Stimulated activated CD8-positive, alpha-beta memory T cell treated with anti-CD3 and anti-CD28 coated beads, Interleukin-7, amount 100 ng/mL, for 24 hours (primary cell): ENCODE results near the gene TULP3.

ENCODE experiments used
- DNase-seq: peaks from one replicate; pipeline ENCODE4 v3.0.0-alpha.2; 2020; ENCODE audit warnings: low read depth

Gene TULP3

GRCh38 chr12:2877047-2877952 lies 13.4 kb upstream of the TULP3 start, which contains the start of the genes FOXM1 and RHNO1:
TSS of gene FOXM1 (minus strand) at chr12:2877174. CDS start at chr12:2874478, 2,696 bp downstream.
TSS of gene RHNO1 (plus strand) at chr12:2877223. CDS start at chr12:2885367, 8,144 bp downstream.
- peak; percentile 72 for DNase-seq

- no peak for DNase-seq
These were observed 12.5 kb upstream of the TULP3 start for GRCh38 chr12:2877953-2878732.

GRCh38 chr12:2879853-2880252 lies 10.8 kb upstream of the TULP3 start:
- DNase-seq = no peak

DNA sequence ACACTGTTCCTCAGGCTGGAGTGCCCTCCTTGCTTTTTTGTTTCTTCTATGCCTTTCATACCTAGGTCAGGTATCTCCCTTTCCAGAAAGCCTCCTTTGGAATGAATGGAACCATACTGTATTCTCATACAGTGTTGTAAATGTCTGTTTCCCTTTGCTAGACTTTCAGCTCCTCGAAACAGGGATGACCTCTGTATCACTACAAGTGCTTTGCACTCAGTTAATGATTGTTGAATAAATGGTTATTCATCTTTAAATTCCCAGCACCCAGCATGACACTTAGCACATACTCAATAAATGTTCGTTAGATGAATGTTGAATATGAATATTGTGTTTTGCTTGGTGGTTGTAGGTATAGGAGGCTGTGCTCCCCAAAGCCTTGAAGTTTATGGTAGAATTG lies 5.9 kb upstream of the TULP3 start:
- DNase-seq = no peak

- DNase-seq = no peak
These were observed 3.8 kb upstream of the TULP3 start for GRCh38 chr12:2886768-2887450.

- DNase-seq = no peak
These were observed 697 bp upstream of the TULP3 start for GRCh38 chr12:2890001-2890387.

DNA sequence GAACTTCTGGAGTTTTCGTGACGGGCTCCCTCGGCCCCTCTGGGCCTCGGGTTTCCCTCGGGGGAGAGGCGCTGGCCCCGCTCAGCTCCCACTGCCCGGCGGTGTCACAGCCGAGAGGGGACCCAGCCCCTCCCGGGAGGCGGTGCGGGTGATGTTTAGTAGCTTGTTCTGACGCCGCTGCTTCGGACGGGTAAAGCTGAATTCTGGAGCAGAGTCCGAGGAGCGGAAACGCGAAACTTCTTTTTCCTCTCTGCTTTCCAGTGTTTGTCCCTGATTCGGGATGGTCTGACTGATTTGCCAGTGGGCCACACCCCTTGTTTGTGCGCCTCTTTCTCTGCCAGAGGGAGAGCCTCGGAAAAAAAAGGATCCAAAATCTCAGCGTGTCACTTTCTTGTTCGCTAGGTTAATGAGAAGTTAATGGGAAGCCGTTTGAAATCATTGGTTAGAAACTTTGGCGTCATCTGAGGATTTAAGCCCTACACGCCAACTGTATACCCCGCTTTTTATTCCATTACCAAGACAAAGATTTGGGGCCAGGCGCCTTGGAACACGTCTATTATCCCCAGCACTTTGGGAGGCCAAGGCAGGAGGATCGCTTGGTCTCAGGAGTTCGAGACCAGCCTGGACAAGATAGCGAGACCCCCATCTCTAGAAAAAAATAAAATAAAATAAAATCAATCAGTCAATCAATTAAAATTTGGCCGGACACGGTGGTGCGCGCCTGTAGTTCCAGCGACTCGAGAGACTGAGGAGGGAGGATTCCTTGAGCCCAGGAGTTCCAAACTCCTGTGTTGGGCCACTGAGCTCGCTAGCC lies 756 bp downstream of the TULP3 start:
- DNase-seq = no peak

- no peak for DNase-seq
These were observed 1.6 kb downstream of the TULP3 start for GRCh38 chr12:2892246-2892645.

DNA sequence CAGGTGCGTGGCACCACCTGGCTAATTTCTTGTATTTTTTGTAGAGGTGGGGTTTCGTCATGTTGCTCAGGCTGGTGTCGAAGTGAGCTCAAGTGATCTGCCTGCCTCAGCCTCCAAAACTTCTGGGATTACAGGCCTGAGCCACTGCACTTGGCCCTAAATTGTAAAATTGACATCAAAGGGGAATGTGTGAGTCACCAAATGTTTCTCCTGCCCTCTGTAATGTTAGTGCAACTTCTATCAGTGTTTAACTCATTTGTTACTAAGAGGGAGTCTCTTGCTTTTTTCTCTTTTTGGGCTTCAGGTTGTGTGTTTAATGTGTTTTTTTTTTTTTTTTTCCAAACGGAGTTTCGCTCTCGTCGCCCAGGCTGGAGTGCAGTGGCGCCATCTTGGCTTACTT lies 2.3 kb downstream of the TULP3 start:
- no peak for DNase-seq

DNA sequence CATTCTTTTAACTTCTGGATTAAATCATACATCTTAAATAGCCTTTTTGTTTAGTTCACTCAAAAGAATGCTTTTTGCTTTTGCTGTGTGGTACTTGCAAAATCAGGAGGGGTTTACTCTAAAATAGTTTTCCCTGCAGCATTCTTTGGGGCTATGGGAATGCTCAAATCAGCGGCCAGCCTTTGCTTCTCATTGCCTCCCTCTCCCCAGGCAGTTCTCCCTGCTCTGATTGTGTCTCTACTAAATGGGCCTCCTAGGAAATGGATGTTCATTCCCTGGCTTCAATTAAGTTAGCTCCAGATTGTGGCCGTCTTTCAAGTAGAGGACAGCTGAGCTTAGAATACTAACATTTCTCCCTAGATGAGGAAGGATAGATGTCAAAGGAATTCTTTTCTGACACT lies 4.4 kb downstream of the TULP3 start:
- DNase-seq = no peak

- DNase-seq = no peak
These were observed 4.8 kb downstream of the TULP3 start for GRCh38 chr12:2895511-2895910.

DNA sequence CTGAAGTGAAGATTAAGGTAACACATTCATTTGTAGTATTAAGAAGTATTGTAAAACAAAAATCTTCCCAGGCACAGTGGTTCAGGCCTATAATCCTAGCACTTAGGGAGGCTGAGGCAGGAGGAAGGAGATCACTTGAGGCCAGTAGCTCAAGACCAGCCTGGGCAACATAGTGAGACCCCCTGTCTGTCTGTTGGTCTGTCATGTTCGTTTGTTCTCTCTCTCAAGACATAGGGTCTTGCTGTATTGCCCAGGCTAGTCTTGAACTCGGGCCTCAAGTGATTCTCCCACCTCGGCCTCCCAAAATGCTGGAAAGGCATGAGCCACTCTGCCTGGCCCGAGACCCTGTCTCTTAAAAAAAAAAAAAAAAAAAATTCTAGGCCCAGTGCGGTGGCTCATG lies 6.7 kb downstream of the TULP3 start:
- DNase-seq = no peak

DNA sequence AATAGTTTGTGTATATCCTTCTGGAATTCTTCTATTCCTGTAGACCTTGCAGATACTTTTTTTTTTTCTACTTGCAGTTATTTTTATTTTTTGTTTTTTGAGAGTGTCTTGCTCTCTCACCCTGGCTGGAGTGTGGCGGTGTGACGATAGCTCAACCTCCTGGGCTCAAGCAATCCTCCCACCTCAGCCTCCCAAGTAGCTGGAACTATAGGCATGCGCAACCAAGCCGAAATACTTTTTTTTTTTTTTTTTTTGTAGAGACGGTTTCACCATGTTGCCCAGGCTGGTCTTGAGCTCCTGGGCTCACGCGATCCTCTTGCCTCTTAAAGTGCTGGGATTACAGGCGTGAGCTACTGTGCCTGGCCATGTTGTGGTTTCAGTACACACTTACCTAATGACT lies 10.0 kb downstream of the TULP3 start:
- DNase-seq = no peak

DNA sequence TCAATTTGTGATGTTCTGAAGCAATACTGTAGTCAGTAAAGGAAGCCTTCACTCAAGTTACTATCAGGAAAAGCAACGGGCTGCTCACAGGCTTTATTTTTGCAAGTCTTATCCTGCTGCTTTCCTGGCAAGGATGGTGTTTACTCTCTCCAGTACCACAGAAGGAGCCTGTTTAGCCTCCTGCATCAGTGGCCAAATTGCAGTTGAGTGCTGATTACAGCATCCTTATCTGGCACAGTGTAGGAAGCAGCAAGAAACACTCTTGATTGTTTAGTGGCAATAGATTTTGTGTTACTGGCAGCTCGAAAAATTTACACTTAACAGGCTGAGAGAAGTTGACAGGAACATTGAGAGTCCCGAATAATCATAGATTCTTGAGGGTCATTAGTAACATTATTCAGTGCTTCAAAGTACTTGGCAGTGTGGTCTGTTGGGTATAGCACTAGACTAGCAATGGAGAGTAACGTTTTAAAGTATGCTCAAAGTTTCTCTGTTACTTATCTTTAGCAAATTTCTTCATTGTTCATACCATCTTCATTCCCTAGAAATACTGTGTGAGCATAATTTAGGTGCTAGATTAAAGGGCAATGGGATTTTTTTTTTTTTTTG lies 11.7 kb downstream of the TULP3 start:
- no peak for DNase-seq

DNA sequence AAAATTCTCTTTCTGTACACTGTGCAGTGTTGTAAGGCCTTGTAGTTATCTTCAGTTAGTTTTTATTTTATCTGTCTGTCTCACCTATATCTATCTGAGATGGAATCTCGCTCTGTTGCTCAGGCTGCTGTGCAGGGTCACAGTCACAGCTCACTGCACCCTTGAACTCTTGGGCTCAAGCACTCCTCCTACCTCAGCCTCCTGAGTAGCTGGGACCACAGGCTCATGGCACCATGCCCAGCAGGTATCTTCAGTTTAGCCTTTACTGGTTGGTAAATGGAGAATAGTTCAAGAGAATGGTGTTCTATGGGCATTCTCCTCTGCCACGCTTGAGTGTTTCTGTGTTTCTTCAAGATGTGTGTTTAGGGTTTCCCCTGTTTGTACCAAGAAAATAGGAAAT lies 13.6 kb downstream of the TULP3 start:
- no peak for DNase-seq

GRCh38 chr12:2912216-2912575 lies 21.5 kb downstream of the TULP3 start:
- no peak for DNase-seq

DNA sequence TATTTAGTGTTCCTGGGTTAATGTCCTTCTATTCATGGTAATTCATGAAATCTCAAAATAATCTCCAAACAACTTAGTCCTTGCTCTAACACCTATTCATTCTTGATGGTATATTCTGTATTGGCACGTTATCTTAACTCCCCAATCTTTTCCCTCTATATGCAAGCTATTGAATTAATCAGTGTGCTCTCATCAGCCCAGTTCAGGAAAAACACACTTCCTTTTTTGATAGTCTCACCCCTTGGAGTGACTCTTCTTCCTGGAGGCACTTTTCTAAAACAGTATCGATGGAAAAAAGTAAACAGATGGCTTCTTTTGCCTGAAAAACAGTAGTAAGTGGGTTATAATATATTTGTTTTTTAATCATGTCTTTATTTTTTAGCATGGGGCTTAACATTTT lies 28.6 kb downstream of the TULP3 start:
- DNase-seq = no peak

DNA sequence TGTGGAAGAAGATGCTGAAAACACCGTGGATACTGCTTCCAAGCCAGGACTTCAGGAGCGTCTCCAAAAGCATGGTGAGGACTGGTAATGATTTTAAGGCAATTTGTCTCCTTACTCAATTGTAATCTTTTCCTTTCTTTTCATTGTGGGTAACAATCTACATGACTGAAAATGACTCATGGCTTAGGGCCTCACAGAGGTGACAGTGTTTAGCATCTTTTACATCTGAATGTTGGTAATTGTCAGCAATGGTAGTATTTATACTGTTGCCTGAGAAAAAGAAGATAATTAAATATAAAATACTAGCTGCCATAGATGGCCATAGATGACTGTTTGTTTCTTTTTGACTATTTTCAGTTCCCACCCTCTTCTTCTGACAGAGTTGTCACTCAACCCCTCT lies 31.6 kb downstream of the TULP3 start:
- DNase-seq = no peak

DNA sequence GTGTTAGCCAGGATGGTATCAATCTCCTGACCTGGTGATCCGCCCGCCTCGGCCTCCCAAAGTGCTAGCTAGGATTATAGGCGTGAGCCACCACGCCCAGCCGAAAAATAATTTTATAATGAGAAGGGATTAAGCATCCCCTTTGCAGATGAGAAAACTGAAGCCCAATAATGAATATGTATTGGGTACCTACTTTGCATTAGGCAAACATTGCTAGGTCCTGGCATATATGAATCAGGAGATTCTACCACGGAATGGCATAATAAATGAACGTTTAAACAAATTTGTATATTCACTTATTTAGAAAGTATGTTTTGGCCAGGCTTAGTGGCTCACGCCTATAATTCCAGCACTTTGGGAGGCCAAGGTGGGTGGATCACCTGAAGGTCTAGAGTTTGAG lies 32.4 kb downstream of the TULP3 start:
- DNase-seq = no peak

DNA sequence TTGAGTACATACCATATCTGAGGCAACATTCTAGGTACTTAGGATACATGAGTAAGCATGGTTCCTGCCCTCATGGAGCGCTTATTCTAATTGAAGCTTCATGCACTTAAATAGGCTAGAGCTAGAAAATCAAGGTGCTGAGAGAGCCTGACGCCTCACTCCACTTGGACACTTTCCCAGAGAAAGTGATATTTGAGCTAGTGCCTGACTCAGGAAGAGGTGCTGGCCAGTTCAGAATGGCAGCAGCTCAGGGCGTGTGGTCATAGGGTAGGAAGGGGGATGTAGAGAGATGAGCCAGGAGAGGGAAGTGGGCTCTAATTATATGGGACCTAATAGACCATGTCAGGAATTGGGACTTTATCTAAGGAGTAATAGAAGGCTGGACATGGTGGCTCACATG lies 33.3 kb downstream of the TULP3 start:
- no peak for DNase-seq

DNA sequence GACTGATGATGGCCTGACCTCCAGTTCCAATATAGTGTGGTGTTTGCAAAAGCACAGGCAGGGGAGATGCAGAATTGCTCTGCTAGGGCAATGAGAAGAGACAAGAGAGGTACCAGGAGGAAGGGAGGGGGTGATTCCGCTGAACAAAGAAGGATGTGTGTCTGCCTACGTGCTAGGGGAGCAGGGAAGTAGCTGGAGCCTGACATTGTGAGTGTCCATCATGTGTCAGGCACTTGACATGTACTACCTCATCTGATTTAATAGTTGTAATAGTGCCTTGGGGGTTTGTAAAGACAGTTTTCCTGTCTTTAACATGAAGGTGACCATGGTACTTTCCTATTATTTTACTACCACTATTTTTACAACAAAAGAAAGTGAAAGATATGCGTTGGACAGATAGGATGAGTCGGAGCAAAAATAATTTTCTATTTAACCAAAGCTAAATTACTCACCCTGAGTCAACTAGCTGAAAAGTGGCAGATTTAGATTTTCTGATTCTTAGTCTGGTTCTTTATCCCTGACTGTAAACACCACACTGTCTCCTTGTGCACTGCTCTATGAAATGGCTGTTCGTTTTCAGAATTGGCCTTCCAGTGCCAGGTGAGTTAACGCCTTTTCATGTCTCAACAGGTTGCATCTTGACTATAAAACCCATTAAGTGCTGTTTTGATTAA lies 34.8 kb downstream of the TULP3 start:
- DNase-seq = no peak
